GM12892 (cell line): ENCODE data around the gene OASL.
"Not testable (repeated sequence)": the region's sequence is repeated elsewhere in the genome, so short reads cannot be mapped to it uniquely, and the experiment has no call there.

ENCODE experiments used
- POLR2A ChIP-seq: IDR thresholded peaks from 2 replicates; pipeline ENCODE4 v1.6.1; 2011; ENCODE audit warnings: low read depth, low read length, control low read depth
- POLR2AphosphoS5 ChIP-seq: IDR thresholded peaks from 2 replicates; pipeline ENCODE4 v1.6.1; 2011; ENCODE audit warnings: low read depth, low read length, control low read depth
- TAF1 ChIP-seq: IDR thresholded peaks from 2 replicates; pipeline ENCODE4 v1.6.1; 2011; ENCODE audit warnings: low read depth, mild to moderate bottlenecking, control low read depth, low read length, borderline replicate concordance

DNA sequence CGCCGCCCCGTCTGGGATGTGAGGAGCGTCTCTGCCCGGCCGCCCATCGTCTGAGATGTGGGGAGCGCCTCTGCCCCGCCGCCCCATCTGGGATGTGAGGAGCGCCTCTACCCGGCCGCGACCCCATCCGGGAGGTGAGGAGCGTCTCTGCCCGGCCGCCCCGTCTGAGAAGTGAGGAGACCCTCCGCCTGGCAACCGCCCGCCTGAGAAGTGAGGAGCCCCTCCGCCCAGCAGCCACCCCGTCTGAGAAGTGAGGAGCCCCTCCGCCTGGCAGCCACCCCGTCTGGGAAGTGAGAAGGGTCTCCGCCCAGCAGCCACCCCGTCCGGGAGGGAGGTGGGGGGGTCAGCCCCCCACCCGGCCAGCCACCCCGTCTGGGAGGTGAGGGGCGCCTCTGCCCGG lies 36.9 kb upstream of the OASL start:
- not testable (repeated sequence) for TF ChIP-seq TAF1, POLR2A, POLR2AphosphoS5
